NCI-H2107 (cell line): ENCODE measurements around the gene MTCL1.

Experiments
- DNase-seq: peaks from one replicate; lab custom pipeline; 2025; lab: John Stamatoyannopoulos, UW

MTCL1 gene

DNA sequence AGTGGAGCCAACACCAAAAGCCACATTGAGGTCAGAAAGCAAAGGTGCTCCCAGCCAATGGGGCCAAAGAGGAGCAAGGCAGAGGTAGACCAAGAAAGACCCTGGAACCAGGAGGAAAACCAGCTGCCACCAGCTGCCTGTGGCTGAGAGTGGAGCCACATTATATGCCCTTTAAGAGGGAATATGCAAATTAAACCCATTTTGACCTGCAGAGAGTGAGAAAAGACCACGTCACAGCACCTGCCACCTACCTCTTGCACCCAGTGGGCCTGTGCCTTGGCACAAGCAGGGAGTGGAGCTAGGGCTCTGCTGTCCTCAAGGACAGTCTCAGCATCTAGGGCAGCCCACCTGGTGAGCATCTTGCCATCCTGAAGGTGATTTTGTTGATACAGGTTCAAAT is 161.3 kb downstream of the MTCL1 start:
- no peak for DNase-seq

DNA sequence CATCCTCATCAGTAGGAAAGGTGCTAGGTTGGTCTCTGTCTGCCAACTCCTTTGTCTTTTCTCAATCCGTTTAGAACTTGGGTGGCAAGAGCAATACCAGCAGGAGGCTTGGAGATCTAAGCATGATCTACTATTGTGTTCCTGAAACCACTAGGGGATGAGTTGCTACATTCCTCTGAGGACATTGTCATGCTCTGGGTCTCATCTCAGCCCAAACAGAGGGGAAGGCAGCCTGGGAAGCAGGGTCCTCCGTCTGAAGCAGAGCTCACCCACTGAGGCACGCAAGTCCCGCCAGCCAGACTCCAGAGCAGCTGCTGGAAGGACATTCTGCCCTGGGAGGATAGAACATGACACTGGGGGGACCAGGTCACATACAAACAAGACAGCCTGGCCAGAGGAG is 162.9 kb downstream of the MTCL1 start:
- no peak for DNase-seq

DNA sequence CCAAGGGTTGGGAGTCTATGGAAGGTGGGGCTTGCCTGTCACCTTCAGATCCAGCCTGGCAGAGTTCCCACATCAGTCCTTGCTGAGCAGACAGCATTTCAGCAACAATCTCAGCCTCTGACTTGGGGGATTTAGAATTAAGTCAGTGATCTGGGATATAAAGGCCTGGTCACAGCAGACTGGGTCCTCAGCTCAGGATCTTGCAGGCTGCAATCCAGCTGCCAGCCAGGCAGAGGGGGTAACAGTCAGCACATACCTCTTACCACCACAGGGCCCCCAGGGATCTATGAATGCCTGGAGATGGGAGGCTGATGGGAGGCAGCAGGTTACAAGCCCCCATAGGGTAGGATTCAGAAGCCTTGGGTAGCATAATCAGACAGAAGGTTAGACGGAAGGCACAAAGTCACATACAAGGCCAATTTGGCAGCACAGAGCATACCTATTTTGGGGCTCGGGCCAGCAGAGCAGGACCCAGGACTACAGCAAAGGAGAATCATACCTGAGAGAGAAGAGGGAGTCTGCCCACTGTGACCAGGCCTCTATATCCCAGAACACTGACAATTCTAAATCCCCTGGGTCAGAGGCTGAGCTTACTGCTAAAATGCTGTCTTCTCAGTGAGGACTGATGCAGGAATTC is 163.5 kb downstream of the MTCL1 start:
- DNase-seq: no peak

DNA sequence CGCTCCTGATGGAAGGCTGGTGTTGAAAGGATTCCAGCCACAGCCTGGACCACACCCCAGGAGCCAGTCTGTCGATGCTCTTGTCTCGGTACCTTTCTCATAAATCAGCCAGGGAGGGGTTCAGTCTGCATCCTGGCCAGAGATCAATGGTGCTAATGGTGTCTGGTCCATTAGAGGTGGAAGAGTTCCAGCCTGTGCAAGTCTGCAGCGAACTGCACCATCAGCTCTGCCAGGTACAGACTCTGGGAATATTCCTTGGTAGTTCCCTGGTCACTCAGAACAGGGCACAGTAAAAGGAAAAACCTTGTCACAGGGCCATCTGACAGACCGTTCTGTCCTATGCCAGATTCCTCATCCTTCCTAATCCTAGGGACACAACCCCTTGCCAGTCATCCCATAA is 164.3 kb downstream of the MTCL1 start:
- DNase-seq: no peak

DNA sequence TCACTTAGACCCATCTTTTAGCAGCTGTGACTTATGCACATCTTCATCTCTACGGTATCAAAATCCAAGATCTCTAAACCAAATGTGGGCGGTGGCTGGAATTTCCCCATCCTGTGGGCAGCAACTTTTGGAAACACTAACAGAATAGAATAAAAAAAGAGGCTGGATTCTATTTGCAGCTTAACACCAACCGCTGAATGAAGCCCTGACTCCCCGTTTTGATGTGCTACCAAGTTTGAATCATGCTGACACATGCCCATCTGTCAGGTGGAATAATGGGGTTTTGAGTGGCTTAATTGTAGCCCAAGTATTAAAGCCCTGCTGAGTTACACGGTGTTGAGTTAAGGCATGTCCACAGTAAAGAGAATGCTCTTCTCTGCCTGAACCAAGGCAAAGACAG is 165.2 kb downstream of the MTCL1 start:
- no peak for DNase-seq

DNA sequence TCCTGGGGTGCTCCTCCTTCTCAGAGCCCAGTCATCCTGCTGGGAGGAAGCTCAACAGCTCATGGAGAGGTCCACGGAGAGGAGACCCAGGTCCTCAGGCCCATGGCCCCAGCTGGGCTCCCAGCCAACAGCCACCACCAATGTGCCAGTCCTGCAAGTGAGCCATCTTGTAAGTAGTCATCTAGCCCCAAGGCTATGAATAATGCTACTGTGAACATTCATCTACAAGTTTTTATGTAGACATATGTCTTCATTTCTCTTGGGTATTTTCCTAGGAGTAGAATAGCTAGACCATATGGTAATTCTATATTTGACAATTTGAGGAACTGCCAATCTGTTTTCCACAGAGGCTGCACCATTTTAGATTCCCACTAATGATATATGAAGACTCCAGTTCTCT is 166.1 kb downstream of the MTCL1 start:
- no peak for DNase-seq

DNA sequence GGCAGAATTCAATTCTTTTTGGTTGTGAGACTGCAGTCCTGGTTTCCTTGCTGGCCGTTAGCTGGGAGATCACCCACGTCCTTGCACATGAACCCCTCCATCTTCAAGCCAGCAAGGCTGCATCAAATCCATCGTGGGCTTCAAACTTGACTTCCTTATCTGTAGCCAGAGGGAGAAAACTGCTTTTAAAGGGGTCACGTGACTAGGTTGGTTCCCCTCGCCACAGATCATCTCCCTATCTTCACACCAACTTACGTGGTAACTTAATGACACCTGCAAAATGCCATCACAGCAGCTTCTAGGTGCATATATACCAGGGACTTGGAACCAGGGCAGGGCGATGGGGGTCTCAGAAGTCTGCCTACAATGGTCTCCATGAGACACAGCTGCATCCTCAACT is 169.5 kb downstream of the MTCL1 start:
- DNase-seq: no peak

DNA sequence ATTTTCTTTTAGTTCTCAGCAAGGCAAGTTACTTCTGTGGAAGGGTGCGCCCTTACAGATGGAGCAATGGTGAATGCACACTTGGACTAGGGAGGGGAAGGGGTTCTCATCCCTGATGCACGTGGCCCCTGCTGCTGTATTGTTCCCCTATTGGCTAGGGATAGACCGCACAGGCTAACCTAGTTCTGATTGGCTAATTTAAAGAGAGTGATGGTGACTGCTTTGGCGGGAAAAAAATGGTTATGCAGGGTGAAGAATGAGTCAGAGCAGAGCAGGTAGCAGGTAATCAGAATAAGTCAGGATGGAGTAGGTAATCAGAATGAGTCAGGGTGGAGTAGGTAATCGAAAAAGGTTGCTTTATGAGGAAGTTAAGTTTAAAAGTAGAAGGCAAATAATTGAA is 171.5 kb downstream of the MTCL1 start:
- no peak for DNase-seq

DNA sequence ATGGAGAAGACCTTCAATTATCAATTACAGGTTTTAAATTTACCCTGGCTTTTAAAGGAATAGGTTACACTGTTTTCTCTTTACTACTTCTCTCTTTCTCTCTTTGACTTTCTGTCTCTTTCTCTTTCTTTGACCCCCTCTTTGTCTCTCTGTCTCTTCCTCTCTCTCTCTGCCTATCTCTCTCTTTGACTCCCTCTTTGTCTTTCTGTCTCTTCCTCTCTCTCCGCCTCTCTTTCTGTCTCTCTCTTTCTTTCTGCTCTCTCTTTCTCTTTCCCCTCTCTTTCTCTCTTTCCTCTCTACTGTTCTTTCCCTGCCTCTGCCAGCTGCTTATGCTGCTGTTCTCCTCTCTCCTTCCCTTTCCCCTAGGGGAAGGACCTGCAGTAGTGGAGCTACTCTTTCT is 175.7 kb downstream of the MTCL1 start:
- DNase-seq: no peak
